HG02623 (cell line): Measurements from ENCODE around the gene VWA5A.
A peak's percentile ranks its signal among the peaks of the same experiment; 100 is the strongest.
"Not testable (repeated sequence)": the region's sequence is repeated elsewhere in the genome, so short reads cannot be mapped to it uniquely, and the experiment has no call there.

Experiments used
- ATAC-seq: cut with Tn5 transposase; IDR thresholded peaks from one replicate; pipeline ENCODE4 v1.9.1; 2021; ENCODE audit warnings: moderate library complexity; ENCODE audit not compliant: unreplicated experiment

VWA5A gene

GRCh38 chr11:124093330-124093729 is 21.9 kb upstream of the VWA5A start:
- no peak for ATAC-seq

- no peak for ATAC-seq
Observed at GRCh38 chr11:124094731-124095130, 20.5 kb upstream of the VWA5A start.

- no peak for ATAC-seq
Observed at GRCh38 chr11:124096364-124096763, 18.9 kb upstream of the VWA5A start.

GRCh38 chr11:124098141-124098540 is 17.1 kb upstream of the VWA5A start:
- ATAC-seq: no peak

GRCh38 chr11:124101737-124102136 is 13.5 kb upstream of the VWA5A start:
- no peak for ATAC-seq

- ATAC-seq: peak; percentile 54
Observed at GRCh38 chr11:124108156-124108555, 7.1 kb upstream of the VWA5A start.

GRCh38 chr11:124109377-124109776 is 5.9 kb upstream of the VWA5A start:
- ATAC-seq: peak; percentile 58

- no peak for ATAC-seq
Observed at GRCh38 chr11:124110201-124110600, 5.0 kb upstream of the VWA5A start.

GRCh38 chr11:124113890-124114289 is 1.4 kb upstream of the VWA5A start:
- ATAC-seq: no peak

- no peak for ATAC-seq
Observed at GRCh38 chr11:124115782-124116616, 749 bp downstream of the VWA5A start.

- no peak for ATAC-seq
Observed at GRCh38 chr11:124119103-124119502, 3.9 kb downstream of the VWA5A start.

- no peak for ATAC-seq
Observed at GRCh38 chr11:124120891-124121290, 5.6 kb downstream of the VWA5A start.

- no peak for ATAC-seq
Observed at GRCh38 chr11:124122123-124122522, 6.9 kb downstream of the VWA5A start.

GRCh38 chr11:124123622-124124021 is 8.4 kb downstream of the VWA5A start:
- ATAC-seq: no peak

- not testable (repeated sequence) for ATAC-seq
Observed at GRCh38 chr11:124127134-124127533, 11.9 kb downstream of the VWA5A start.

GRCh38 chr11:124143034-124143433 is 27.8 kb downstream of the VWA5A start:
- ATAC-seq: no peak

- ATAC-seq: no peak
Observed at GRCh38 chr11:124147951-124148350, 32.7 kb downstream of the VWA5A start.

- ATAC-seq: no peak
Observed at GRCh38 chr11:124150684-124151083, 35.4 kb downstream of the VWA5A start.

GRCh38 chr11:124152770-124153407 is 37.6 kb downstream of the VWA5A start:
- no peak for ATAC-seq

GRCh38 chr11:124153821-124154220 is 38.6 kb downstream of the VWA5A start:
- no peak for ATAC-seq

- no peak for ATAC-seq
Observed at GRCh38 chr11:124159481-124159880, 44.2 kb downstream of the VWA5A start.

- no peak for ATAC-seq
Observed at GRCh38 chr11:124160986-124161385, 45.7 kb downstream of the VWA5A start.
